GM18868 (cell line): ENCODE data around the gene PTPRK.
A peak's percentile ranks its signal among the peaks of the same experiment; 100 is the strongest.

Experiments used
- ATAC-seq: cut with Tn5 transposase; IDR thresholded peaks from one replicate; pipeline ENCODE4 v1.9.1; 2021; ENCODE audit warnings: mild to moderate bottlenecking, moderate library complexity; ENCODE audit not compliant: unreplicated experiment

The PTPRK gene

GRCh38 chr6:128252341-128253176 is 267.8 kb downstream of the PTPRK start:
- peak; percentile 68 for ATAC-seq

DNA sequence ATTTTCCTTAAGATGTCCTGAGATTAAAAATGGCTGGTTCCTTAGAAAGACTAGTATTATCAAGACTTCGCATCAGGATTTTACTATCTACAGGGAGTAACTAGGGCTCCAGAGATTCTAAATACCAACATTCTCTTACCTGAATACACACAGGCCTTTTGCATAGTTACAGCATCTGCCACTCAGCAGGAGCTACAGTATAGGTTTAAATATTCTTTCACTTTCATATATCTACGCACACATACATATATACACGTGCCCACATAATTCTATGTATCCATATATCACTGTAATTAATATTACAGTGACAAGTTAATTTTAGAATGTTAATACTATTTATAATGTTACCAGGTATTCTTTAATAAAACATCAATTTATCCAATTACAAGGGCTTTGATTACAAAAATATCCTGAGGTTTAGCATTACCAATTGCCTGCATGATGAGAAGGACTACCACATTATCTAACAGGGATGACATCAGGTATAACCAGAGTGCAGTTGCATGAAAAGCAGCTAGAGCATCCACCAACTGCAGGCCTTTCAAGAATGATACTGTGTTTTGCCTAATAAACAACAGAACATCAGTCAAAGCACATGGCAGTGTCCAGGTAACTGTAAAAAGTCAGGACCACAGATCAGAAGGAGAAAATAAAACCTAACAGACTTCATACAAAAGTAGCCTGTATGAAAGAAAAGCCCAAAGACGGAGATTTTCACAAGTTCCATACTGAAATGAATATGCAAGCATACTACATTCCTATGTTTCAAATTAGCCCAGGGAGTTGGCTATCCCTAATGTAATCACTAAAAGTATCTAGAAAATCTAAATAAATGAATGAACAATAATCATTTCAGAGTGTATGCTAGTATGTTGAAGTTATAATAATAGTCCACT is 268.7 kb downstream of the PTPRK start:
- ATAC-seq = peak; percentile 43

DNA sequence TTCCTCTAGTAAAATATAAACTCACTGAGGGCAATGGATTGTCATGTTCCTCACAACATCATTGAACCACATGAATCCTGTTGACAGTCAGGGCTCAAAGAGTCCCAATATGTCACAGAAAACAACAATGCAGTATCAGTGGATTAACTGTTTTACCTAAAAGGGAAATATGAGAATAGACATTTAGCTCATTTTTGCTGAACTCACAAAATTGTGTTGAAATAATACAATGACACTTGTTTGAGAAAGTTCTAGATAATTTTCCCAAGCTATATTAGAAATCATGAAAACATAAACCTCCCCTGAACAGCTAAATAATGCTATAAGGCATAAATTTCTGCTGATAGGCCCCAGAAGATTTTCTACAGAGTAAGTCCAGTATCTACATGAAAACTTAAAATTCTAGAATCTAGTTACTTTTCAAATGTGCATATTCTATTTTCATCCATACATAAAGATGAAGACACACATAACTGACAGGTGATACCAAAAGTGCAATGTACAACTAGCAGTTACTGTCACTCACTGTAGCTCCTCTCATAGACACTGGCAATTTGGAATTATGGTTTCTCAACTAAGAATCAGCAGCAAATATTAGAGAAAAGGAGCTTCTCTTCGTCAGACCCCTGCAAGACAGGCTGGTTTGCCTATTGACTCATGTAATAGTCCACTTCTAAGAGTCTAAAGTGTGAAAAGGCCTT is 269.9 kb downstream of the PTPRK start:
- no peak for ATAC-seq

GRCh38 chr6:128249429-128249828 is 271.0 kb downstream of the PTPRK start:
- ATAC-seq = no peak

DNA sequence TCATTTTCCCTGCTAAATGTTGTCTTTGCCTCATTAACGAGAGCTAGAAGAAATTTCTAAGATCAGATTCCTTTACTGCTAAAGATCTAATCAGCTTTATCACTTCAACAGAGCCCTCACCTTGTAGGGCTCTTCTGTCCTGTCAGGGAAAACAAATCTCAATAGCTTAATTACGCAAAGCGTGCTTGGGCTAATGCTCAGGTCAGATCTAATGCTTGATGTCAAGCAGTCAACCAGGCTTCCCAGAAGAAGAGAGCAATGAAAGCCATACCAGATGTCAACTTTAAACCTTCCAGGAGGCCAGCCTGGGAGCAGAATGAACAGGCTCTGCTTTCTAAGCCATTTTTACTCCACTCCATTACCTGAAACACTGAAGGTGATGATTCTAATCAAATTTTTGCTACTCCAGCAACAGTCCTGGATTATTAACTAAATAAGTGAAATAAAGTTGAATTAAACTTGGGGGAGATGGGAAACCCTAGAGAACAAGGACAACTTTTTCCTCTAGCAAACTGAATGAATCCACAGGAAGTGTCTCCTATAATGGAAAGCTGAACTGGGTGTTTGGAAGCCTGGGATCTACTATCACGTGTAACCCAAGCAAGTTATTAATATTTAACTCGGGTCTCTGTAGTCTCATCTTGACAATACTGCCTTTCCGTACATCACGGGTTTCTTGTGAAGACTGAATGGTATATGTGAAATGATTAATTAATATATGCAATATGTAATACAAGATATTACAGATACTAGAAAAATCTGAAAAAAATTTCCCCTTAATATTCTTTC is 273.7 kb downstream of the PTPRK start:
- ATAC-seq = no peak

DNA sequence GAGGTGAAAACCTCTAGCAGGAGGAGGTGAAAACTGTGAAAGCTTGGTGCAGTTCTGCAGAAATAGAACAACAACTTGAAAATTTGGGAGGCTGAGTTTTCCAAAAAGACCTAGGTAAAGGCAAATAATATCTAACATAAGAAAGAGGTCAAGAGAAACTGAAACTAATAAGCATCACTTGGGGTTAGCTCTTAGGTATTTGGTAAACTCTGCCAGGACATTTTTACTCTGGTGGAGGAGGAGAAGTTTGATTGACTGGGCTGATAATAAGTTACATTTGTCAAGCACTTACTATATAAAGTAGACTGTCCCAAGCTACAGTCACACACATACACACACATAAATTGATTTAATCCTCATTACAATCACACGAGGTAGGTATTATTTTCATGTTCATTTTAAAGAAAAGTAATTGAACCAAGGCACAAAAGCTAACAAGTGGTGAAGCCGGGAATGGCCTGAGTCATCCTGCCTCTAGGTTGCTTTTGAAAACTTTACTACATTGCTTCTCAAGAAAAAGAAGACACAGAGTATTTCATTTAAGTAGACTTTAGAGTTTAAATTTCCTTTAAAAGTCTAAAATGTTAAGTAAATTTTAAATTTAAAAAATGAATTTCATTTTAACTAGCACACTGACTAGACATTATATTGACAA is 275.5 kb downstream of the PTPRK start:
- ATAC-seq = no peak

GRCh38 chr6:128242765-128243403 is 277.5 kb downstream of the PTPRK start:
- ATAC-seq = no peak

DNA sequence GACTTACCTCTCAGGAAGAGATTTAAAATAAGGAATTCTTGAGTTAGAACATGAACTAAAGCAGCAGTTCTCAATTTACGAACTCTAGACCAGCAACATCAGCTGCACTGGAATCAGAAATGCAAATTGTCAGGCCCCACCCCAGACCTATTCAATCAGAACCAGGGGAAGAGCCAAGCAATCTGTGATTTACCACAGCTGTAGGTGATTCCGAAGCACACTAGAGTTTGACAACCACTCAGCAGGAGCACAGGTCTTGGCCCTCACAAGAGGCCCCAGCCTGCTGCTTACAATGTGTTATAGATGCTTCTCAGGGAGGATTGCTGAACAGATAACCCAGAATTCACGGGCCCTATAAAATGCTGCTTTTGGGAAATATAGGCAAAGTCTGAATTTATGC is 279.2 kb downstream of the PTPRK start:
- ATAC-seq = peak; percentile 50

DNA sequence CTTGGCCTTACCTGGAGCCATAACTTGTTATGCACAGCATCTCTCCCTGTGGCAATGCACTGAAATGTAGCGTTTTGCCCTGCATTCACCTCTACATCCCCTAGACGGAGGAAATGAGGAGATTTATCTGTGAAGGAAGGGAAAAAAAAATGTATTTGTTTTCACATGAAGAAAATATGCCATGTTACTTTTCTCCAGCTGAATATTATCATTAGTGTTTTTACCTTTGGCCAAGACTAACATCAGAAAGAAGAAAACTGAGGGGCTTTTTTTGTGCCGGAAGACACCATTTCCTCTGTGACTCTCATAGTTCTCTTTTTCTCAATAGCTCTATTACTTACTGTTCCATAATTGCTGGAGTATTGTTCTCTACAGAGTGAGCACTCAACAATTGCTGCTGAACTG is 280.4 kb downstream of the PTPRK start:
- peak; percentile 75 for ATAC-seq

DNA sequence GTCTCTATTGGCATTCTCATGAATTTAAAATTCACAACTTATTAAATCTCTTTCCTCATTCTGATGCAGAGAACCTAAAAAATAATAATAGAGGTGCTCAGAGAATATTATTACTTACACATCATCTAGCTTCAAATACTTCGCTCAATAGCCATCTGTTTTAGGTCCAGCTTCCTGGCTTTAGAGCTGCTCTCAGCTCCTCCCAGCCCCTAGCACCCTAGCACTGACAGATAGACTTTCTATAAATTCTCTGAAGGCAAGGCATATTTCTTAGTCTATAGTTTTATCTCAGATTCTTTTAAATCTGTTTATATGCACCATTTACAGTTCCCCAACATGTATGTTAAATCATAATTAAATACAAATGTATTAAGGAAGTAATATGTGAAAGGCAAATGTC is 281.3 kb downstream of the PTPRK start:
- no peak for ATAC-seq

GRCh38 chr6:128238225-128238624 is 282.2 kb downstream of the PTPRK start:
- ATAC-seq = no peak

DNA sequence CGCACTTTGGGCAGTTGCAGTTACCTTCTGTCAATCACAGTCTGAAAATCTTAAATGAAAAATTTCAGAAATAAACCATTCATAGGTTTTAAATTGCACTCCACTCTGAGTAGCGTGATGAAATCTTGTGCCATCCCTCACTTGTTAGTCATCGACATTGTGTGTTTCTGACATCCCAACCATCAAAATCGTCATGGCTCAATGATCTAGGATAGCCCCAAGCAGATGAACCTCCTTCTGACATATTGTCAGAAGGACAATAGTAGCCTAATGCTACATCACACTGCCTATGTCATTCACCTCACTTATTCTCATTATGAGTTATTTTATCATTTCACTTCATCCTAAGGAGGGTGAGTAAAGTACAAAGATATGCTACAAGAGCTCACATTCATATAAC is 284.8 kb downstream of the PTPRK start:
- no peak for ATAC-seq

DNA sequence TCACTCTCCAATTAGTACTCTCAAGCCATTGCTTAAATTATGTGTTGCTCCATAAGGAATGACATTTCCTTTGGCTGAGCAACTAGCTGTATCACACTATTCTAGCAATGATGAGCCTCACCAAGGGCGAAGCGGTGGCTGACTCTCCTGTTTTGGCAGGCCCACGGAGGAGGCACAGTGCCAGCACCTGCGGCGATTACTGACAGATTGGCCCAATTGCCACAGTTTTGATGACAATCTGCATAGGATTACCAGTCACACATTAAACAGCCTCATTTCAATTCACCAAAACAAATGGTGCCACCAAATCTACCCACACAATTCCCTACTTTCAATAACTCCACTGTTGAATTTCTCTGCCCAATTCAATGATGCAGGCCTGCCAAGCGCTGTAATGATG is 286.9 kb downstream of the PTPRK start:
- ATAC-seq = no peak

DNA sequence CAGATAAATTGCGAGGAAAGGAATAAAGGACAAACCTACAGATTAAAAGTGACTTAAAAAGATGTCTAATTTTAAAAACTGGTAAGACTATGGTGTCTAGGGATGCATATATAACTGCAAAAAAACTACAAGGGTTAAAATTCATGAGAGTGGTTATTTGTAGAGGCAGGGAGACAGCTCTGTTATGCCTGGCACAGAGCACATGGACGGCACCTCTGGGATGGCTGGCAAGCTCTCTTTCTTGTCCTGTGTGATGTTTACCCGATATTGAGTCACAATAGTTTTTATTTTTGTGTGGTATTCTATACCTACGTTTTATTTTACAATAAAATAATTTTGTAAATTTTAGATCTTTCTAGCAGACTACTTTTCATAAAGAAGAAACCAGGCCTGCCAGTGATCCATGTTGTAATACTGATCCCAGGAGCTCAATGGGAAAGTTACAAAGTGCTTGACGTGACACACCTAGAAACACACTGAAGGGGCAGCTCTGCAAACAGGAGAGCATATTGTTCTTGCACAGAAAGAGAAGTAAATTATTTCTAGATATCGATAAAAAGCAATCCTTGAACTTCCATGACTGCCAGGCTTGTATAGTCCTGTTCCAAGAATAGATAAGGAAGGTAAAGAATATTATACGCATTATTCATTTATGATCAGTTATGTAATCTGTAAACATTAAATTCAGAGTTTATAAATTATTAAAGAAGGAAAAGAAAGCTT is 290.0 kb downstream of the PTPRK start:
- ATAC-seq = no peak

GRCh38 chr6:128225612-128226011 is 294.8 kb downstream of the PTPRK start:
- no peak for ATAC-seq

- no peak for ATAC-seq
Measured at GRCh38 chr6:128216917-128217316, 303.5 kb downstream of the PTPRK start.

GRCh38 chr6:128209771-128210170 is 310.6 kb downstream of the PTPRK start:
- no peak for ATAC-seq

DNA sequence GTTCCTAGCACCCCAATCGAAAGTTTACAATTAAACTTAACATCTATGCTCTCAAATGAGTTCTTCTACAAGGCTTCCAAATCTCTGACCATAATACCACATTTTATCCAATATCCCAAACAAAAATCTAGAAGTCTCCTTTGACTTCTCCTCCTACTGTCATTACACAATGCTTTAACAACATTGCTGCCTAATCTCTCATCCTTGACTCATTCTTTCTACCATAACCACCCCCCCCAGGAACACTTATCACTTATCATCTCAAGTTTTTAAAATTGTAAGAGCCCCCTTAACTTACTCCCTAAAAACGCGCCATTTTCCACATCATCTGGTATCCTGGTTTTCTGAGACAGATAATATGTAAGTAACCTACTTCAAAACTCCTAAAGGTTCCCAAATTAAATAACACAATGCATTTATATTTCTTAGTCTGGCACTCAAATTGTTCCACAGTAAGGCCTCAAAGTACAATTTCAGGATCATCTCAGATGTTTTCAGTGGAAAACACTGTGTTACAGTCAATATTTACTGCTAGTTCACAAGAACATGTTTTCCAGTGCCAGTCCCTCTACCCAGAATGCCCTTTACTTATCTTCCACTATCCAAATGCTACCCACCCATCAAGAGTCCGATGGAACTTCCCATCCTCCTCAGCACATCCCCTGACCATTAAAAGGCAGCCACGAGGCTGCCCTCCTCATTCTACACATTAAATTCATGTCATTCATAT is 311.4 kb downstream of the PTPRK start:
- ATAC-seq = no peak
